Amniotic stem cell (primary cell): Measurements from ENCODE around the gene PSMD4.
"Not testable (repeated sequence)": the region's sequence is repeated elsewhere in the genome, so short reads cannot be mapped to it uniquely, and the experiment has no call there.

Source experiments
- DNase-seq: peaks from one replicate; lab custom pipeline; 2025; lab: John Stamatoyannopoulos, UW

Gene PSMD4

DNA sequence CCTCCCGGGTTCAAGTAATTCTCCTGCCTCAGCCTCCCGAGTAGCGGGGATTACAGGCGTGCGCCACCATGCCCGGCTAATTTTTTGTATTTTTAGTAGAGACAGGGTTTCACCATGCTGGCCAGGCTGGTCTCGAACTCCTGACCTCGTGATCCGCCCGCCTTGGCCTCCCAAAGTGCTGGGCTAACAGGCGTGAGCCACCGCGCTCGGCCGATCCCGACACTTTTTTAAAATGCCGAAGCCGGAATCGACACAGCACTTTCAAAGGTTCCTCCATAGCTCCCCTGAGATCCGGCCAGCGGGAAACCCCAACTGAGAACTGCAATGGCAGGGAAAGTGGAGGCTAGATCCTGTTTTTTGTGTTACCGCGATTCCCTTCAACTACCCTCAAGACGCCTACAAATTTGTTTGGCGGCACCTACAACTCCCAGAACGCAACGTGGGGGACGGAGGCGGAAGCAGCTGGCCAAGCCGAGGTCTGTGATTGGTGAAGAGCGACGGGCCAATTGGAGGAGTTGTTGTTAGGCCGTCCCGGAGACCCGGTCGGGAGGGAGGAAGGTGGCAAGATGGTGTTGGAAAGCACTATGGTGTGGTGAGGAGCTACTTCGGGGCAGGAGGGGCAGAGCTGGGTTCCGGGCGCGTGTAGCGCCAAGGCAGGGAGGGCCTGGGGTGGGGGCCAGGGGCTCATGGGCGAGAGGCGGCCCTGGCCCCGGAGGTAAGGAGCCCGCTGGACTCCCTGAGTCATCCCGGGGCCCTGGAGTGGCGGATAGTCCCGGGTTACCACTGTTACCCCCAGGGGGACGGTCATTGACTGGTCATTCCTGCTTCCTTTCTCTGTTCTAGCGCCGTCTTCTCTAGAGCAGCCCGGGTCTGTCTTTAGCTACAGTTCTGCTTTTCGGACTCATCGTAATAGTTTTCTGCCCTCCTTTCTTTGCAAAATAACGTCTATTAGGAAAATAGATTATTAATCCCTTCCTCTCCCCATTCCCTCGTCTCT, at the start of gene PSMD4:
PSMD4 (plus strand) TSS at position 518 of the 997 bp plus-strand sequence; CDS start at position 567, 49 bp downstream.
- peak; percentile 88 for DNase-seq

DNA sequence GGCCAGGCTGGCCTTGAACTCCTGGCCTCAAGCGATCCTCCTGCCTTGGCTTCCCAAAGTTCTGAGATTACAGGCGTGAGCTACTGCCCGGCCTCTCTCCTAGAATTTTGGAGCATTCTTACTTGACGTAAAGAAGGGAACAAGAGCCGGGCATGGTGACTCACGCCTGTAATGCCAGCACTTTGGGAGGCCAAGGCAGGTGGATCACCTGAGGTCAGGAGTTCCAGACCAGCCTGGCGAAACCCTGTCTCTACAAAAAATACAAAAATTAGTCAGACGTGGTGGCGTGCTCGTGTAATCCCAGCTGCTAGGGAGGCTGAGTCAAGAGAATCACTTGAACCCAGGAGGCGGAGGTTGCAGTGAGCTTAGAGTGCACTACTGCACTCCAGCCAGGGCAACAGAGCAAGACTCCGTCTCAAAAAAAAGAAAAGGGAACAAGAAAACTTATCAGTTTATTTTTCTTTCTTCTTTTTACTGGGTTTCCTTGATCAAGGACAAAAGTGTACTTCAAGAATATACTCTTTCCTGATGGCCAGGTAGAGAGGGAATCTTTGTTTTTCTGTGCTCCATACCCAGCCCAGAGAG, 49.1 kb upstream of the PSMD4 start:
- DNase-seq, result not testable (repeated sequence)

DNA sequence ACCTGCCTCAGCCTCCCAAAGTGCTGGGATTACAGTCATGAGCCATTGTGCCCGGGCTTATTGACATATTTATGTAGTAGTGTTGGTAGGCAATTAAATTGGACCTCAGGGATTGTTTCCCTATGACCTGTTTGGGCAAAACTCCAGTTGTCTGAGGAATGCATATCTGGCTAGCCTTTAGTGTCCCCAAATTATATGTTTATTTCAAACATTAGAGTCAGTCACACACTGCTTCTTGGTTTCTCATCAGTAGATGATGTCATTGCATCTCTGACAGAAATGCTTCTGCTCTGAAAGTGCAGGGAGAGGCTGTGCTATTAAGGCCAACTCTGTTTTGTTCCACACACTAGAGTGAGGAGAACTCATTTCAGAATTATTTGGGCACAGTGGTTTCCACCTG, 43.7 kb upstream of the PSMD4 start:
- no peak for DNase-seq

DNA sequence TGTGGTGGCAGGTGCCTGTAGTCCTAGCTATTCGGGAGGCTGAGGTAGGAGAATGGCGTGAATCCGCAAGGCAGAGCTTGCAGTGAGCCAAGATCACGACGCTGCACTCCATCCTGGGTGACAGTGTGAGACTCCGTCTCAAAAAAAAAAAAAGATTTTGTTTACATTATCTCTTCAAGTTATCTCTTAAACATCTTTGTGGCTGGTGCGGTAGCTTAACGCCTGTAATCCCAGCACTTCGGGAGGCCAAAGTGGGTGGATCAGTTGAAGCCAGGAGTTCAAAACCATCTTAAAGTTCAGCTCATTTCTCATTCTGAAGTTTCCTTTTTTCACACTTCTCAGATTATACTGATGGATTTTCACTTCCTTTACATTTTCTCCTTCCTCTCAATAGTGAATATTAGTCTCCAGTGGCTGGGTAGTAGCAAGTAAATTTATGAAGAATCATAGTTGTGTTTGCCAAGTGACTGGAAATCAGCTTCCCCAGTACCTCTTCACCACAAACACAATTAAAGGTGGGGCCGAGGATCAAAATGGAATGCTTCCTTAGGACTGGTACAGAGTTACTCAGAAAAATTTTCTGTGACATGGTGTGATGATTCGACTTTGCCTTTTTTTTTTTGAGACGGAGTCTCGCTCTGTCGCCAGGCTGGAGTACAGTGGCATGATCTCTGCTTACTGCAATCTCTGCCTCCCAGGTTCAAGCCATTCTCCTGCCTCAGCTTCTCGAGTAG, 42.4 kb upstream of the PSMD4 start:
- no peak for DNase-seq

DNA sequence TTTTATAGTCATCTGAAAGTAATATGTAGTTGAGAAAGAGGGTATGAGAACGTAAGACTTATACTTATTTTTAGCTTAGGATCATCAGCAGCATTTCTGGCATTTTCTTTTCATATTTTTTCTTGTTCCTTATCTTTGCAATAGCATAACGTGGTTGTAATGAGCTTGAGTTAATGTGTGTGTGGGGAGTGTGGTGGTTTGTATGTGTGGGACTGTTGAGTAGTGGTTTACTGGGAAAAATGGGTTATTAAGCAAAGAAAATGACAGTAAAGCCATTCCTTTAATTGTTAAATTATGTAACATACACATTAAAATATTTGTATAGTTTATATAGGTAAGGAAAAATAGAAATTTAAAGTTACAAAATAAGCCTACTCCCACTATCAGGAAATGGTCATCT, 41.0 kb upstream of the PSMD4 start:
- DNase-seq, result no peak

DNA sequence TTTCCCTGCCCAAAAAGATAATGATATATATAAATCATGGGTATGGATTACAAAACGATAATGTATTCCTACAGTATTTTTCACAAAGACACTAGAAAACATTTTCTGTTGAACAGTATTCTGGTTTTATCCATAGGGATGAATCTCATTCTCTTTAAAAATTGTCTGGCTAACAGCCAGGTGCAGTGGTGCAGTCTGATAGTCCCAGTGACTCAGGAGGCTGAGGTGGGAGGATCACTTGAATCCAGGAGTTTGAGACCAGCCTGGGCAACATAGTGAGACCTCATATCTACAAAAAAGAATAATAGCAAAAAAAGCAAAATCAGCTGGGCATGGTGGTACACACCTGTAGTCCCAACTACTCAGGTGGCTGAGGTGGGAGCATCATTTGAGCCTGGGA, 32.9 kb upstream of the PSMD4 start:
- DNase-seq, result no peak

DNA sequence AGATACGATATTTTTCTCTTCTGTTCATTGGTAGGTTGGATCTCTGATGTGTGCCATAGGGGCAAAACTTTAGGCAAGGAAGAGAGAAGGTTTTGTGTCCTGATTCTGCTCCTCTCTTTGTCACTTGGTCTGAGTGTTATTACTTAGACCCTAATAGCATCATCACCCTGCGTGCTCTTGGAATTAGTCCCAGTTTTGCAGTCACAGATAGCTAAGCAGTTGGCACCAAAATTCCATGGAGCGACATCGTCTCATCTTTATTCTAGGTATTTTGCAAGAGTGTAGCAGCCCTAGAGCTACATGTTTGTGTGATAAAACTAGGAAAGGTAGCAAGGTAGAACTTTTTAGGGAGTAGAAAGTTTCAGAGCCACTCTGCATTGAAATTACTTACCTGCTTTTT, 32.4 kb upstream of the PSMD4 start:
- no peak for DNase-seq

DNA sequence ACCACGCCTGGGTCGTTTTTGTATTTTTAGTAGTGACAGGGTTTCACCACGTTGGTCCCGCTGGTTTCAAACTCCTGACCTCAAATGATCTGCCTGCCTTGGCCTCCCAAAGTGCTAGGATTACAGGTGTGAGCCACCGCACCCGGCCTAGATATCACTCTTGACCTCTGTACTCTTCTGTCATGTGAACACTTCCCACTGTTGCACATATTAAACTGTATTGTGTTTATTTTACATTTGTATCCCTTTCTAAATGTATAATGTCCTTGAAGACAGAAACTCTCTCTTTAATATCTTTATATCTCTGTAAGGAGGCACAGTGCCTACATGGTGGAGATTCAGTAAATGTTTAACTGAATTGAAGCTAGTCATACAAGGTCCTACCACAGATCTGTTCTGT, 19.3 kb upstream of the PSMD4 start:
- DNase-seq, result no peak

DNA sequence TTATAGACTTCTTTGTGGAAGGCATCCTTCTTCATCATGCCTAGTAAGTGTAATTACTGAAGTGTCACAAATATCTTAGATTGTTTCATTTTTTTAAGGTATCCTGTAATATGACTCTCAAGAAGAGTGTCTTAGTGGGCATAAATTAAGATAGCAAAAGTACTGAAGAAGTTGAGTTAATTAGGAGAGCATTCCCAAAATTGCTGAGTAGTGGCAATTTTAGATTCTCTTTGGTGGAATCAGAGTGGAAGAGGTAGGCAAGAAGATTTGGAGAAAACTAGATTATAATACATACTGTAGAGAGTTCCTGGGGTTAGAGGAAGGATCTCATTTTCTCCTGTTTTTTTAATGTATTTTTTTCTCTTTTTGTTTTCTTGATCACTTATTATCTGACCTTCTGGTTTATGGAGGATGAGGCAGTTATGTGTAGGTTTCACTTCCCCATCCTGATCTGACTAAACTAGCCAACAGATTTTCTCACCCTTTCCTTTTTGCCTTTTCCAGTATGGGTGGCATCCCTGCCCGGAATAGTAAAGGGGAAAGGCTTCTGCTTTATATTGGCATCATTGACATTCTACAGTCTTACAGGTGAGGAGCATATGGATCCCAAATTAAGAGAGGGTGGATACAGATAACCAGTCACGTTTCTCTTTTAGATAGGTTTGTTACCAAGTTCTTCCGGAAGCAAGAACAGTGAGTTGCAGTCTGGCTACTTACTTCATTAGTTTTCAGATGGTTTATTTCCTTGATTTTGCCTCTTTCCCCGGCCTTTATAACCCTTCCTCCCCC, 16.7 kb upstream of the PSMD4 start:
- DNase-seq, result no peak

DNA sequence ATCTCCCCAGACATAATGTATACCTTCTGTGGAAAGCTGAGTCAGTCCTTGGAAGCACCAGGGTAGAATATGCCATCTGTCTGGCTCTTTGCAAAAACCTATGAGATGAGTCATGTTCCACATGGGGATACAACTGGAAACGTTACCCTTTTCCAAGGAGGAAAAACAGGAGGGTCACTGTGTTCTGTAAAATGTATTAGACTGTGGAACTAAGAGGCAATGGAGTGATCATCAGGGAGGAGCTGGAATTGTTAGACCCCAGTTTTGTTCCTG, 16.1 kb upstream of the PSMD4 start:
- DNase-seq, result peak; percentile 73

DNA sequence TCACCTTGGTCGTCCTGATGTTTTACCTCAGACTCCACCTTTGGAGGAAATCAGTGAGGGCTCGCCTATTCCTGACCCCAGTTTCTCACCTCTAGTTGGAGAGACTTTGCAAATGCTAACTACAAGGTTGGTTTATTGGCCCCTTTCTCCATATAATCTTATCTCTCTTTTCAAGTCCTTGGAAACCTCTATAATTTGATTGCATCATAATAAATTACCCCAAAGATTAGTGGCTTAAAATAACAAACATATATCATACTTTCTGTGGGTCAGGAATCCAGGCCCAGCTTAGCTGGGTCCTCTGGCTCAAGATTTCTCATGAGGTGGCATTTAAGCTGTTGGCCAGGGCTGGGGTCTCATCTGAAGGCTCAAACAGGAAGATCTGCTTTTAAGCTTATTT, 12.1 kb upstream of the PSMD4 start:
- no peak for DNase-seq

DNA sequence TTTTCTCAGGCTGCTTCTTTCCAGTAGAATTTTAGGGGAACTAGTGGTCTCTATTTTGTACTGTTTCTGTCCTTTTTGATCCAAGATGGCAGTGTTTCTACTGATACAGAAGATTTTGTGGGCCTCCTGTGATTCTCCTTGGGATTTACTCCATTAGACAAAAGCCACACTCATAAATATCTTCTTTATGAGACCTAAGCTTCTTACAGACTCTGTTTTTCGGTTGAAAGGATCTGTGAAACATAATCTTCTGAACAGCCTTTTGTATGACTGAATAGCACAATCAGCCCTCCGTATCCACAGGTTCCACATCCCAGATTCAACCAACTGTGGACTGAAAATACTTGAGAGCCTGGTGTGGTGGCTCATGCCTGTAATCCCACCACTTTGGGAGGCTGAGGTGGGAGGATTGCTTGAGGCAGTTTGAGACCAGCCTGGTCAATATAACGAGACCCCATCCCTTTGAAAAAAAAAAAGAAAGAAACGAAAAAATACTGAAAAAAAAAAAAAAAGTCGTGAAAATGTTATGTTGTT, 10.8 kb upstream of the PSMD4 start:
- no peak for DNase-seq

DNA sequence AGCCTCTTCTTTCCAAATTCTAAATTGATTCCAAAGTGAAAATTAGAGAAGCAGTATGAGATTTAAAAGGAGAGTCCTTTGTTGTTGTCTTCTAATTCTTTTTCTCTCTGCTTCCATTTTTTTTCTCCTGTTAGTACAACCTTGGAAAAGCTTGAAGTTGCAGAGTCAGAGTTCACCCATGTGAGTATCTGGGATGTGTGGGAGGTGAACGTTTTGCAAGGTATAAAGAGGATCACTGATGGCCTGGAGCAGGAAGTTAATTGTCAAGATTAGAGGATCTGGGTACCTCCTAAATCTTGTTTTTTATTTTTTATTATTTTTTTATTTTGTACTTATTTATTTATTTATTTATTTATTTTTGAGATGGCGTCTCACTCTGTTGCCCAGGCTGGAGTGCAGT, 7.7 kb upstream of the PSMD4 start:
- no peak for DNase-seq

DNA sequence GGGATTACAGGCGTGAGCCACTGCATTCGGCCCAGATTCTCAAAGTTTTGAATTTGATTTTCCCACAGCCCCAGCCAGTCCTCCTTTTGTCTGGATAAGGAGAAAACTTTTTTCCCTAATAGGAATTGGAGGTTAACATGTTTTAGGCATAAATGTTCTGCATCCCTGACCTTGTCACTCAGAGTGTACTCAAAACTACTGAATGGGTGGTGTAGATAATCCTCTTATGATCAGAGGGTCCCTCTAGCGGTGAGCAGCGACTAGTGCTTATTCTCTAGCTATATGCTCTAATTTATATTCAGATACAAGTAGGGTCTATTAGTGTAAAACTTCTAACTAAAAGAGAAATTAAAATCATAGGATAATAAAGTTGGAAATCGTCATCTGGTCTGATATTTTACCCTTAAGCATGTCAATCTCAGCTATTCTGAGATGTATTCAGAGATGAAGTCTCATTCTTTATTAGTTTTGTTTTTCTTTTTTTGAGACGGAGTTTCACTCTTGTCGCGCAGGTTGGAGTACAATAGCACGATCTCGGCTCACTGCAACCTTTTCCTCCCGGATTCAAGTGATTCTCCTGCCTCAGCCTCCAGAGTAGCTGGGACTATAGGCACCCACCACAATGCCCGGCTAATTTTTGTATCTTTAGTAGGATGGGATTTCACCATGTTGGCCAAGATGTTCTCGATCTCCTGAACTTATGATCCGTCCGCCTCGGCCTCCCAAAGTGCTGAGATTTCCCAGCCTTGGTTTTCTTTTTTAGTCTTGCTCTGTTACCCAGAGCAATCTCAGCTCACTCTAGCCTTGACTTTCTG, 2.7 kb upstream of the PSMD4 start:
- DNase-seq, result peak; percentile 80

DNA sequence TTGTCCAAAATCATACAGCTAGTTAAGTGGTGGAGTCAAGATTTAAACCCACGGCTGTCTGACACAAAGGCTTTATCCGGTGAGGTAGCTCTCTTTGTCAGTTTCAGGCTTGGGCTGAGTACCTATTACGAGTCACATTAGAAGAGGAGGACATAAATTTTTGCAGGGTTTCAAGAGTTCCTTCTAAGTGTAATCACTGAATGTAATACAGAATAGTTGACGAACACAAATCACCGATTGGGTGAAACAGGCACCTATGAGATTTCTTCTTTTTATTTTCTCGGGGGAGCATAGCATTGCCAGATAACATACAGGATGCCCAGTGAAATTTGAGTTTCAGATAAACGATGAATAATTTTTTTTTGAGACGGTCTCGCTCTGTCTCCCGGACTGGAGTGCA, 847 bp downstream of the PSMD4 start:
- no peak for DNase-seq

DNA sequence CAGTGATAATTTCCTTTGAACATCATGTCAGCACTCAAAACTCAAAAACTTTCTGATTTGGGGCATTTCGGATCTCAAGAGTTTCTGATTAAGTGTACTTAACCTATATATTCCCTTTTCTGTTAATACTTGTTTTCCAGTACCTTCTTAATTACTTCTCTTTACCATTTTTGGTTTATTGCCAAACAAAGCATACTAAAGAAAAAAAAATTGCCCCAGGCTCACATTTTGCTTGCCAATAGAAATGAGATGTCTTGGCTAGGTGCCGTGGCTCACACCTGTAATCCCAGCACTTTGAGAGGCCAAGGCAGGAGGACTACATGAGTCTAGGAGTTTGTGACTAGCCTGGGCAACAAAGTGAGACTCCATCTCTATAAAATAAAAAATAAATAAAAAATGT, 4.8 kb downstream of the PSMD4 start:
- no peak for DNase-seq

DNA sequence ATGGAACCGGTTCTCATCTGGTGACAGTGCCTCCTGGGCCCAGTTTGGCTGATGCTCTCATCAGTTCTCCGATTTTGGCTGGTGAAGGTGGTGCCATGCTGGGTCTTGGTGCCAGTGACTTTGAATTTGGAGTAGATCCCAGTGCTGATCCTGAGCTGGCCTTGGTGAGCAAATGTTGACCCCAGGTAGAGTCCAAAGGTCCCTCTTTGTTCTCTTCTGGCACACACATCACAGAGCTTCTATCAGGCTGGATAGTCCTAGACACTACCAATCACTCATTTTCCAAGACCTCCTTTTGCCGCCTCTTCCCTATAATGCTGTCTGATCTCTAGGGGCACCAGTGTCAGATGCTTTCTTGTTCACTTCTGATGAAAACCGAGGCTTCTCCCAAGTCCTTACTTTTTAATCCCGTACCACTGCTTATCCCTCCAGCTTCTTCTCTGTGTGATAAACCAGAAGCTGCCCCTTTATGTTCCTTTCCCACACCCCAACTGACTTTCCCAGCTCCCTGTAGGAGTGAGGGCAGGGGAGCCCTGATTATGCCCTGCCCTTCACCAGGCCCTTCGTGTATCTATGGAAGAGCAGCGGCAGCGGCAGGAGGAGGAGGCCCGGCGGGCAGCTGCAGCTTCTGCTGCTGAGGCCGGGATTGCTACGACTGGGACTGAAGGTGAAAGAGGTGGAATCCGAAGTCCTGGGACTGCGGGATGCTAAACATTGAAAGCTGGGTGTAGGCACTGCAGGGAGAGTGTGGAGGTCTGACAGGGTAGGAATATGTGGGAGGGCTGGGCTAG, 11.1 kb downstream of the PSMD4 start:
- DNase-seq, result no peak

DNA sequence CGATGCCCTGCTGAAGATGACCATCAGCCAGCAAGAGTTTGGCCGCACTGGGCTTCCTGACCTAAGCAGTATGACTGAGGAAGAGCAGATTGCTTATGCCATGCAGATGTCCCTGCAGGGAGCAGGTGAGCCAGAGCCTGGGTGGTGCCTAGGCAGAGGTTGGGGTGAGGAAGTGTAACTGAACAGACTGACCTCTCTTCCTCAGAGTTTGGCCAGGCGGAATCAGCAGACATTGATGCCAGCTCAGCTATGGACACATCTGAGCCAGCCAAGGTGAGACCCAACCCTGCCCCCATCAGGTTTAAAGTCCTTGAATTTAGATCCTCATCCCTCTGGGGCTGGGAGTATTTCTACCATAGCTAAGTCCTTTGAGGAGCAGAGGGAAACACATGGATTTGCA, 11.8 kb downstream of the PSMD4 start:
- DNase-seq, result no peak

DNA sequence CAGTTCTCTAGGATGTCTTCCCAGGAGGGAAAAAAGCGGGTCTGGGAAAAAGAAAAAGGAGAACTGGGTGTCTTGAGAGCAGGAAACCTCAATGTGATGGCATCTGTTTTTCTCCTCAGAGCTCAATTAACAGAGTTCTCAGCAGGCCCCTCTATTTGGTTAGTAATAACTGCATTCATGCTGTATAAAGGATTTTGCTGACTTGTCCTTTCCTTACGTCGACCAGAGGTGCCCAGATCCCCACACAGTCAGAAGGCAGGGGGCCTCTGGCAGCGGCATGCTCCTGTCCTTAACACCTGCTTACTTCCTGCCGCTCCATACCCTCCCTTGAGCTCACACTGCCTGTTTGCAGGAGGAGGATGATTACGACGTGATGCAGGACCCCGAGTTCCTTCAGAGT, 12.3 kb downstream of the PSMD4 start:
- no peak for DNase-seq

DNA sequence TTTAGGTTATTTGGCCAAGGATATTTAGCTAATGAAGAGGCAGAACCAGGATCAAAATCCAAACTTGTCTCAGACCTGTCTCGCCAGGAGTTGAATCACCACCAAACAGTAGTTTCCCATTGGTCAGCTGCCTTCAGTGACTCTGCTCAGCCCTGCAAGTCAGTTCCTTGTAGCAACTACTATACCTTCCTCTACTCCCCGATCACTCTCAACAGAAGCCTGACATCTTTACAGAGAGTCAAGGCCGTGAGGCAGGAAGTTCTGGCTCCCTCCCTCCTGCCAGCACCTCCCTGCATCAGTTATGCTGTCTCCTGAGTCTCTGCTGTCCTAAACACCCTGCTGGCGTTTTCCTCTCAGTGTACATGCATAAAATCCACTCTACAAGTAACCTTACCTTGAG, 13.2 kb downstream of the PSMD4 start:
- DNase-seq, result no peak
